GM21526 (cell line): ENCODE data around the gene C7orf57.
A peak's percentile ranks its signal among the peaks of the same experiment; 100 is the strongest.

ENCODE experiments used
- ATAC-seq: cut with Tn5 transposase; IDR thresholded peaks from one replicate; pipeline ENCODE4 v1.9.1; 2021; ENCODE audit warnings: moderate library complexity; ENCODE audit not compliant: unreplicated experiment, low FRiP score

Gene C7orf57

GRCh38 chr7:48106906-48107659, 71.7 kb downstream of the C7orf57 start:
- ATAC-seq, result no peak

GRCh38 chr7:48107926-48108472, 72.7 kb downstream of the C7orf57 start:
- no peak for ATAC-seq

GRCh38 chr7:48108959-48109847, 73.9 kb downstream of the C7orf57 start:
- no peak for ATAC-seq

- ATAC-seq, result peak; percentile 94
Observed at GRCh38 chr7:48109848-48110663, 74.7 kb downstream of the C7orf57 start.

GRCh38 chr7:48110868-48111267, 75.5 kb downstream of the C7orf57 start:
- ATAC-seq, result no peak
